H1 (cell line): ENCODE data around the gene ARL11. TPM values are rescaled to one million over a fixed set of nuclear protein-coding genes. Genes with fewer than 3 reads are reported as not detected.

Experiments
- BACH1 ChIP-seq: IDR thresholded peaks from 2 replicates; pipeline ENCODE4 v1.6.1; 2012; ENCODE audit warnings: low read length, improper control_type of control experiment
- BRCA1 ChIP-seq: IDR thresholded peaks from 2 replicates; pipeline ENCODE4 v1.6.1; 2012; ENCODE audit warnings: low read depth, low read length, improper control_type of control experiment
- CHD2 ChIP-seq: IDR thresholded peaks from 2 replicates; pipeline ENCODE4 v1.6.1; 2012; ENCODE audit warnings: low read length, improper control_type of control experiment
- EP300 ChIP-seq, 2 experiments: IDR thresholded peaks; 1 replicate in 1 of 2; 2 replicates in 1 of 2; pipeline ENCODE4 v1.6.1; 2011 to 2012; ENCODE audit warnings: low read depth in 2 of 2, low read length in 2 of 2, mild to moderate bottlenecking in 2 of 2, borderline replicate concordance in 1 of 2, inconsistent platforms in 1 of 2, moderate library complexity in 1 of 2
- EZH2 ChIP-seq: fragments of 200-600 bp; sonication (generic); IDR thresholded peaks from 2 replicates; pipeline ENCODE4 v1.7.1; 2012; ENCODE audit warnings: low read depth, mild to moderate bottlenecking, moderate library complexity, low read length, inconsistent platforms; ENCODE audit not compliant: severe bottlenecking
- HDAC6 ChIP-seq: IDR thresholded peaks from one replicate; pipeline ENCODE4 v1.7.1; 2012; ENCODE audit warnings: low read depth, mild to moderate bottlenecking, inconsistent platforms, low read length, moderate library complexity
- JUN ChIP-seq: IDR thresholded peaks from 2 replicates; pipeline ENCODE4 v1.6.1; 2011; ENCODE audit warnings: low read depth, mild to moderate bottlenecking, improper control_type of control experiment, low read length
- JUND ChIP-seq: IDR thresholded peaks from 2 replicates; pipeline ENCODE4 v1.6.1; 2011; ENCODE audit warnings: mild to moderate bottlenecking, improper control_type of control experiment, low read length
- NANOG ChIP-seq: IDR thresholded peaks from 2 replicates; pipeline ENCODE4 v1.6.1; 2011; ENCODE audit warnings: low read length, low read depth, mild to moderate bottlenecking, inconsistent platforms; ENCODE audit not compliant: insufficient read depth, poor library complexity, severe bottlenecking
- NRF1 ChIP-seq: IDR thresholded peaks from 2 replicates; pipeline ENCODE4 v1.6.1; 2011; ENCODE audit warnings: mild to moderate bottlenecking, low read depth, low read length, improper control_type of control experiment
- PHF8 ChIP-seq: fragments of 200-600 bp; sonication (generic); conservative IDR thresholded peaks from 2 replicates; pipeline ENCODE4 v1.7.1; 2012; ENCODE audit warnings: low read depth, mild to moderate bottlenecking, inconsistent platforms, low read length, moderate library complexity
- POLR2AphosphoS5 ChIP-seq: IDR thresholded peaks from 2 replicates; pipeline ENCODE4 v1.6.1; 2011; ENCODE audit warnings: low read depth, low read length
- POU5F1 ChIP-seq: IDR thresholded peaks from 2 replicates; pipeline ENCODE4 v1.6.1; 2011; ENCODE audit warnings: low read depth, mild to moderate bottlenecking, low read length, moderate library complexity
- RNF2 ChIP-seq: fragments of 200-900, 300-1000 bp; sonication (generic); IDR thresholded peaks from 2 replicates; pipeline ENCODE4 v1.7.1; 2016; ENCODE audit warnings: borderline replicate concordance, low read depth, mild to moderate bottlenecking, antibody characterized with exemption, low read length; ENCODE audit not compliant: poor library complexity, severe bottlenecking; ENCODE audit errors: missing control alignments
- SIN3A ChIP-seq, 2 experiments: IDR thresholded peaks in 1 of 2; conservative IDR thresholded peaks in 1 of 2; 2 replicates each; pipeline ENCODE4 v1.6.1; 2011 to 2012; ENCODE audit warnings: low read length in 2 of 2, improper control_type of control experiment in 1 of 2, low read depth in 1 of 2, mild to moderate bottlenecking in 1 of 2
- SIRT6 ChIP-seq: IDR thresholded peaks from one replicate; pipeline ENCODE4 v1.7.1; 2012; ENCODE audit warnings: low read length, inconsistent platforms
- SP1 ChIP-seq: IDR thresholded peaks from 2 replicates; pipeline ENCODE4 v1.6.1; 2011; ENCODE audit warnings: low read depth, low read length
- SP2 ChIP-seq: IDR thresholded peaks from 2 replicates; pipeline ENCODE4 v1.6.1; 2012; ENCODE audit warnings: mild to moderate bottlenecking, low read length, inconsistent platforms
- SP4 ChIP-seq: IDR thresholded peaks from 2 replicates; pipeline ENCODE4 v1.6.1; 2012; ENCODE audit warnings: low read length, inconsistent platforms
- SRF ChIP-seq: IDR thresholded peaks from 2 replicates; pipeline ENCODE4 v1.6.1; 2011; ENCODE audit warnings: mild to moderate bottlenecking, low read depth, low read length, moderate library complexity
- TAF1 ChIP-seq: IDR thresholded peaks from 2 replicates; pipeline ENCODE4 v1.6.1; 2011; ENCODE audit warnings: mild to moderate bottlenecking, low read depth, low read length
- TBP ChIP-seq: IDR thresholded peaks from 2 replicates; pipeline ENCODE4 v1.6.1; 2011; ENCODE audit warnings: low read depth, low read length, improper control_type of control experiment
- YY1 ChIP-seq: IDR thresholded peaks from 2 replicates; pipeline ENCODE4 v1.6.1; 2011; ENCODE audit warnings: low read depth, mild to moderate bottlenecking, low read length
- polyA plus RNA-seq, 7 experiments: library from polyadenylated mRNA; depleted of rRNA in 3 of 7; stranded (reverse) in 5 of 7; unstranded in 2 of 7; fragments of >200 nt in 5 of 7; fragments of 200-250 nt in 2 of 7; gene quantifications; 1 replicate in 5 of 7; 2 replicates in 1 of 7; 4 replicates in 1 of 7; pipeline versions ENCODE4 v1.2.1 to v1.2.3, GENCODE V29; 2011 to 2013; ENCODE audit warnings: missing spikeins in 2 of 7, mixed read lengths in 2 of 7
- total RNA-seq: library from RNA; stranded (reverse); fragmentation: NEBNext Ultra II Directional; extraction: Animal tissue kit (Norgen Biotek cat#: 25700); gene quantifications from 2 replicates; pipeline ENCODE4 v1.2.1, GENCODE V29; 2021
- TF ChIP-seq, protein P1 (sequence below): IDR thresholded peaks from 2 replicates; pipeline ENCODE4 v1.6.1; 2011; ENCODE audit warnings: low read depth, mild to moderate bottlenecking, low read length; ENCODE audit not compliant: insufficient read depth

The ARL11 gene
- total and polyA plus RNA-seq, 2 of the 8 experiments (the other 6 are each of a cell fraction or from before 2014, with no cell fraction given), result 0.45 to 0.52 TPM

DNA sequence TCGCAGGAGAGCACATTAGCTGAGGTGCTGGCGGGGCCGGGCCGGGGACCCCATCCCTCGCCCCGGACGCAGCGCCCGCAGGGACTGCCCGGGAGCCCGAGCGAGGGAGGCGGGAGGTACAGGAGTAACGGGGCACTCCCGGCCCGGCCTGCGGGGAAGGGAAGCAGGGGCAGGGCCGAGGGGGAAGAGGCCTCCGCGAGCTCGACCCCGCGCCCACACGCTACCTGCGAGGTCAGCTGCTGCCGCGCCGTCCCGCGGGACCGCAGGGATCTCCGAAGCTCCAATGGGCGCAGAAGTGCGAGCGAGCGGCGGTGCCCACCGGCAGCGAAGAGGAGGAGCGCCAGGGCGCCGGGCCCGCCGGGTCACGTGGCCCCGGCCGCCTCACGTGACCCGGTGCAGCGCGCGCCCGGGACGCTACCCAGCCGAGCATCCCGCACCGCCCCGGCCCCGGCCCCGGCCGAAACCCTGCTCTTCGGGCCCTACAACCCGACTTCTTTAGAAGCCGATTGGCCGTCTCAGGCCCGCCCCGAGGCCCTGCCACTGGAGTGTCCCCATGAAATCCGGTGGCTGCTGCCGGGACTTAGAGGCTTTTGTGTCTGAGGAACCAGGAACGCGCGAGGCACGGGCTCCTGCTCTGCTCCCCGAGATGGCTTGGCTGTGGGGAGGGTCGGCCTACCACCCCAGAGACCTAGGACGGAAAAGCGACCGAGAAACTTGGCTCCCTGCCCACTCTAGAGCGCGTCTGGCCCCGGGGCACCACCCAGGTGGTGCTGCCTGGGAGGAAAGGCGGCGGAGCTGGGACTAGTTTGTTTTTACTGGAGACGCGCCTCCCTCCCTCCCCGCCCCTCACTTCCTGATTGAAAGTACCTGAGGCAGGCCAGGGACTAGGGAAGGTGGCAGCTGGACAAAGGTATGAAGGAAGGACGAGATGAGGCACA is 42.8 kb upstream of the ARL11 start, which contains the start of gene RCBTB1 (continued):
- TF ChIP-seq RNF2 (no peak), EP300 (IDR thresholded peaks at IDR 0.05; ENCODE audit: borderline replicate concordance in 1 of 2, low read depth in 2 of 2, low read length in 2 of 2) (no peak), BRCA1 (no peak), SP2 (no peak), SRF (no peak), CHD2 (no peak), JUND (no peak), SIN3A (conservative IDR thresholded peaks at IDR 0.05 in 1 of 2, IDR thresholded peaks at IDR 0.05 in 1 of 2; ENCODE audit: low read depth in 1 of 2, low read length in 2 of 2) (peak in 1 of 2 experiments; percentile 83; a peak in 2 of 4 replicates), TBP (peak; percentile 29; the same call in 1 of the 2 replicates), PHF8 (peak; percentile 79), POU5F1 (no peak), HDAC6 (no peak), YY1 (no peak), BACH1 (no peak), NRF1 (no peak), POLR2AphosphoS5 (peak; percentile 18; the same call in 1 of the 2 replicates), SP1 (no peak), EZH2 (no peak), JUN (no peak), SP4 (peak; percentile 90; the same call in 1 of the 2 replicates), SIRT6 (no peak), NANOG (no peak), TAF1 (peak; percentile 64)
- TF ChIP-seq, protein P1, sequence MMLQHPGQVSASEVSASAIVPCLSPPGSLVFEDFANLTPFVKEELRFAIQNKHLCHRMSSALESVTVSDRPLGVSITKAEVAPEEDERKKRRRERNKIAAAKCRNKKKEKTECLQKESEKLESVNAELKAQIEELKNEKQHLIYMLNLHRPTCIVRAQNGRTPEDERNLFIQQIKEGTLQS, result peak; percentile 97
